H1 (cell line): ENCODE measurements around the gene DCP1B. TPM values are rescaled to one million over a fixed set of nuclear protein-coding genes. Genes with fewer than 3 reads are reported as not detected.

ENCODE experiments used
- ATF2 ChIP-seq: IDR thresholded peaks from 2 replicates; pipeline ENCODE4 v1.6.1; 2012; ENCODE audit warnings: low read length, inconsistent platforms
- BACH1 ChIP-seq: IDR thresholded peaks from 2 replicates; pipeline ENCODE4 v1.6.1; 2012; ENCODE audit warnings: low read length, improper control_type of control experiment
- BCL11A ChIP-seq, 2 experiments: IDR thresholded peaks; one replicate each; pipeline ENCODE4 v1.6.1; 2011; ENCODE audit warnings: low read depth in 2 of 2, low read length in 2 of 2, mild to moderate bottlenecking in 2 of 2
- CEBPB ChIP-seq: IDR thresholded peaks from 2 replicates; pipeline ENCODE4 v1.6.1; 2012; ENCODE audit warnings: low read depth, low read length
- CHD1 ChIP-seq: IDR thresholded peaks from 2 replicates; pipeline ENCODE4 v1.6.1; 2012; ENCODE audit warnings: low read depth, low read length, improper control_type of control experiment
- CTBP2 ChIP-seq: IDR thresholded peaks from 2 replicates; pipeline ENCODE4 v1.7.0; 2011; ENCODE audit warnings: borderline replicate concordance, mild to moderate bottlenecking, moderate library complexity, mixed read lengths, low read length; ENCODE audit not compliant: insufficient read depth, insufficient read length
- FOSL1 ChIP-seq: IDR thresholded peaks from 2 replicates; pipeline ENCODE4 v1.6.1; 2011; ENCODE audit warnings: mild to moderate bottlenecking, low read depth, low read length, moderate library complexity; ENCODE audit not compliant: insufficient read depth
- GTF2F1 ChIP-seq: IDR thresholded peaks from 2 replicates; pipeline ENCODE4 v1.6.1; 2012; ENCODE audit warnings: low read depth, low read length, improper control_type of control experiment, borderline replicate concordance
- KDM1A ChIP-seq: fragments of 200-600, 300-600 bp; sonication (generic); IDR thresholded peaks from 2 replicates; pipeline ENCODE4 v1.7.1; 2016; ENCODE audit warnings: mild to moderate bottlenecking, low read length, borderline replicate concordance
- KDM5A ChIP-seq: fragments of 200-600 bp; IDR thresholded peaks from 2 replicates; pipeline ENCODE4 v1.7.1; 2012; ENCODE audit warnings: mild to moderate bottlenecking, low read length, inconsistent platforms, mixed read lengths
- NANOG ChIP-seq: IDR thresholded peaks from 2 replicates; pipeline ENCODE4 v1.6.1; 2011; ENCODE audit warnings: low read length, low read depth, mild to moderate bottlenecking, inconsistent platforms; ENCODE audit not compliant: insufficient read depth, poor library complexity, severe bottlenecking
- POU5F1 ChIP-seq: IDR thresholded peaks from 2 replicates; pipeline ENCODE4 v1.6.1; 2011; ENCODE audit warnings: low read depth, mild to moderate bottlenecking, low read length, moderate library complexity
- RAD21 ChIP-seq, 2 experiments: IDR thresholded peaks in 1 of 2; conservative IDR thresholded peaks in 1 of 2; 2 replicates each; pipeline ENCODE4 v1.6.1; 2011; ENCODE audit warnings: low read depth in 2 of 2, low read length in 2 of 2, improper control_type of control experiment in 1 of 2, inconsistent platforms in 1 of 2, mild to moderate bottlenecking in 1 of 2, moderate library complexity in 1 of 2
- RNF2 ChIP-seq: fragments of 200-900, 300-1000 bp; sonication (generic); IDR thresholded peaks from 2 replicates; pipeline ENCODE4 v1.7.1; 2016; ENCODE audit warnings: borderline replicate concordance, low read depth, mild to moderate bottlenecking, antibody characterized with exemption, low read length; ENCODE audit not compliant: poor library complexity, severe bottlenecking; ENCODE audit errors: missing control alignments
- SP4 ChIP-seq: IDR thresholded peaks from 2 replicates; pipeline ENCODE4 v1.6.1; 2012; ENCODE audit warnings: low read length, inconsistent platforms
- SRF ChIP-seq: IDR thresholded peaks from 2 replicates; pipeline ENCODE4 v1.6.1; 2011; ENCODE audit warnings: mild to moderate bottlenecking, low read depth, low read length, moderate library complexity
- SUZ12 ChIP-seq: fragments of 200-600 bp; sonication (generic); IDR thresholded peaks from 2 replicates; pipeline ENCODE4 v1.6.1; 2012; ENCODE audit warnings: mild to moderate bottlenecking, inconsistent platforms, low read length, moderate library complexity, mixed read lengths
- TAF1 ChIP-seq: IDR thresholded peaks from 2 replicates; pipeline ENCODE4 v1.6.1; 2011; ENCODE audit warnings: mild to moderate bottlenecking, low read depth, low read length
- TBP ChIP-seq: IDR thresholded peaks from 2 replicates; pipeline ENCODE4 v1.6.1; 2011; ENCODE audit warnings: low read depth, low read length, improper control_type of control experiment
- USF2 ChIP-seq: IDR thresholded peaks from 2 replicates; pipeline ENCODE4 v1.6.1; 2011; ENCODE audit warnings: low read length, improper control_type of control experiment
- polyA plus RNA-seq, 7 experiments: library from polyadenylated mRNA; depleted of rRNA in 3 of 7; stranded (reverse) in 5 of 7; unstranded in 2 of 7; fragments of >200 nt in 5 of 7; fragments of 200-250 nt in 2 of 7; gene quantifications; 1 replicate in 5 of 7; 2 replicates in 1 of 7; 4 replicates in 1 of 7; pipeline versions ENCODE4 v1.2.1 to v1.2.3, GENCODE V29; 2011 to 2013; ENCODE audit warnings: missing spikeins in 2 of 7, mixed read lengths in 2 of 7
- total RNA-seq: library from RNA; stranded (reverse); fragmentation: NEBNext Ultra II Directional; extraction: Animal tissue kit (Norgen Biotek cat#: 25700); gene quantifications from 2 replicates; pipeline ENCODE4 v1.2.1, GENCODE V29; 2021

DCP1B gene
- total and polyA plus RNA-seq, 2 of the 8 experiments (the other 6 are each of a cell fraction or from before 2014, with no cell fraction given), result 14.8 to 29.0 TPM

GRCh38 chr12:2004113-2004929 is at the start of gene DCP1B (continued):
- 0 out of 2 replicates have a peak, but pooled peaks have one; percentile 10 for TF ChIP-seq GTF2F1
- peak; percentile 53; the same call in 1 of the 2 replicates for TF ChIP-seq BACH1
- no peak for TF ChIP-seq BCL11A (IDR thresholded peaks at IDR 0.05; ENCODE audit: low read depth in 2 of 2, low read length in 2 of 2)
- no peak for TF ChIP-seq USF2
- no peak for TF ChIP-seq KDM1A
- TF ChIP-seq CHD1, result no peak
- TF ChIP-seq SRF, result peak; percentile 92
- TF ChIP-seq TAF1, result peak; percentile 50
- TF ChIP-seq SUZ12, result no peak
- no peak for TF ChIP-seq FOSL1
- TF ChIP-seq CTBP2, result no peak
- TF ChIP-seq SP4, result no peak; the same call in 1 of the 2 replicates
- TF ChIP-seq POU5F1, result no peak
- TF ChIP-seq RAD21 (IDR thresholded peaks at IDR 0.05 in 1 of 2, conservative IDR thresholded peaks at IDR 0.05 in 1 of 2; ENCODE audit: low read depth in 2 of 2, low read length in 2 of 2), result no peak
- no peak; the same call in 1 of the 2 replicates for TF ChIP-seq TBP
- TF ChIP-seq RNF2, result no peak
- peak; percentile 39; the same call in 1 of the 2 replicates for TF ChIP-seq ATF2
- TF ChIP-seq NANOG, result no peak
- peak; percentile 74 for TF ChIP-seq KDM5A
- TF ChIP-seq CEBPB, result no peak
